ENCODE data around the gene MBOAT7.
"Not testable (repeated sequence)": the region's sequence is repeated elsewhere in the genome, so short reads cannot be mapped to it uniquely, and the experiment has no call there.

The MBOAT7 gene

DNA sequence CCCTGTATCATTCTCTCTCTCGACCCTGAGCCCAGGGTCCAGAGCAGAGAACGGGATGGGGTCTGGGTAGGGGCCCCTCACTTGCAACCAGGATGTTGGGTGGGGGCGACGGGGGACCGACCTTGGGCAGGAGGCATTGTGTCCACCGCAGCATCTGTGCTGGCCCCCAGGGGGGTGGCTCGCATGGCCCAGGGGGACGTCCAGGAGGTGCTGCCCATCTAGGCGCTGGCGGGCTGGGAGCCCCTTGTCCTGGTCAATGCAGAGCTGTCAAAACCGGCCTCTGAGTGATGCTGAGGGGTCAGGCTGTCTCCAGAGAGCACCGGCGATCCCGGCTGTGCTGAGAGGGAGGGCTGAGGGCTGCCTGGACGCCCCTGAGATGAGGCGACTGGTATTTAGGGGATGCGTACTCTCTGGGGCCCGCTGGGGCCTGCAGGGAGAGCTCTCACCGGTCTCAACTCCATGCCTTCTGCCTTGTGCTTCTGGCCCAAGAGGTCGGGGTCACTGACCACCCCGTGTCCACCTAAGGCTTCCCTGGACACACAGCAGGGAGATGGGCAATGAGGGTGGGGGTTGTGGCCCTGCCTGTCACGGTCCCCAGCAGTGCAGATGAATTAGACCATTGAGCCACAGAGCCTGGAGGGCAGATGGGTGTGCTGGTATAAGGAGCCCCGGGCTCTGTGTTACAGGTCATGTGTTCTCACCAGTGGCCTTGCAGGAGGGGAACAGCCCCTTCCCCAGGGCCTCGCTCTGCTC lies 19.9 kb upstream of the MBOAT7 start:
- no peak for DNase-seq

DNA sequence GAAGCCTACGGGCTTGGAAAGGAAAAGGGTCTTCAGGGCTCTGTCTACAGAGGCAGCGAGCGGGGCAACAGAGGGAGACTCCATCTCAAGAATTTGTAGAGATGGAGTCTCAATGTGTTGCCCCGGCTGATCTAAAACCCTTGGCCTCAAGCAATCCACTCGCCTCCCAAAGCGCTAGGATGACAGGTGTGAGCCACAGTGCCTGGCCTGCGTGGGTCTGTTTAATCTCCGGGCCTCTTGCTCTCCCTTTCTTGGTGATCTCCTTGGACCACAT lies 19.3 kb upstream of the MBOAT7 start:
- no peak for DNase-seq

DNA sequence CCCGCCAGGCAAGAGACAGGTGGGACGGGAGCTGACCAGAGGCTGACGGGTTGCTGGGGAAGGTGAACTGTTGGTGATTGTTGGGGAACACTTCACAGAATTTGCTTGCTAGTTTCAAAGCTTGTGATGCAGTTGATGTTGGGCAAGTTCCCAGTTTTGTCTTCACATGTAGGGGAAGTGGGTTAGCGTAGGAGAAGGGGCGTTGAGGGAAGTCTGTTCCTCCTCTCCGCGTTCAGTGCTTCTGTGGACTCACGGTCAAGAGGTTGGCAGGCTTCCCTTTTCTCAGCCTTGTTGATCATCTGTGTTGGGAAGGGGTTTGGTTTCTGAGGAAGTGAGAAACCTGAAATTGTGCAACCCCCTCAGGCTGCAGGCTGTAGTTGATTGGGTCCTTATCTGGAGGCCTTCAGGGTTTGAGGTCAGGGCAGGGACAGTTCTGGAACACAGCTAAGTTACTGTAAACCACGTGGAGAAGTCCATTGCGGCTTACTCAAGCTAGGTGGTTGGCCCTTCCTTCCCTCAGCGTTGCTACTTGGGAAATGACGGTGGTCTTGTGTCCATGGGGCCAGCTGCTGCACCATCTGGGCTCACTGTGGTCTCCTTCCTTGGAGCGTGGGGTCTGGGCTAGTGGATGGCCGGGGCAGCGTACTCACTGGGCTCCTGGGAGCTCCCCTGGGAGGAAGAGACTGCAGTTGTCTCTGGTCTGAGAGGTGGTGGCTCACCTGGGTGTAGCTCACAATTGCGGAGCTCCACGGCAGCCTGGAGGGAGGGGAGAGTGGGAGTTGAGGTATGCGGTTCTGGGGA lies 18.8 kb upstream of the MBOAT7 start:
- DNase-seq: peak; percentile 57 to 89

DNA sequence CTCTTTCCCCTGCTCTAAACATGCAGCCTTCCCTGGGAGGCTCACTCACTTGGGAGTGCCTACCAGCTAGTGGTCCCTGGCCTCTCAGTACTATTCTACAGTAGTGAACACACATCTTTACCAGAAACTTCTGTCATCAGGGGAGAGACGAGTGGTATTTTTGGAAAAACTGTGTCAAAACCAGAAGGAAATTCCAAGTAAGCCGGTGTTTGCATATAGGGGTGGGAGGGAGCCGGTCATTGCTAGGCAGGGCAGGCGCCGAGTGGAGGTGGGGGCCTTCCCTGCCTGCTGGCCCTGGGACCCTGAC lies 18.2 kb upstream of the MBOAT7 start:
- no peak for DNase-seq

DNA sequence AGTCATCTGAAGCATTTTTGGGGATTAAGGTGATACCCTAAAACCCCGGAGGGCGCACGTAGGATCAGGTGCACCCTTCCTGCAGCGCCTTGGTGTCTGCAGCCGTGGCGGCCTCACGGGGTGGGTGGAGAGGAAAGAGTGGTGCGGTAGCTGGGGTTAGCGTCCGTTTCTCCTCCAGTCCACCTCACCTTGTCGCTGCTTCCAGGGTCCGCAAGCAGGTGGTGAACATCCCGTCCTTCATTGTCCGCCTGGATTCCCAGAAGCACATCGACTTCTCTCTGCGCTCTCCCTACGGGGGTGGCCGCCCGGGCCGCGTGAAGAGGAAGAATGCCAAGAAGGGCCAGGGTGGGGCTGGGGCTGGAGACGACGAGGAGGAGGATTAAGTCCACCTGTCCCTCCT lies 17.8 kb upstream of the MBOAT7 start:
- DNase-seq: not testable (repeated sequence)

DNA sequence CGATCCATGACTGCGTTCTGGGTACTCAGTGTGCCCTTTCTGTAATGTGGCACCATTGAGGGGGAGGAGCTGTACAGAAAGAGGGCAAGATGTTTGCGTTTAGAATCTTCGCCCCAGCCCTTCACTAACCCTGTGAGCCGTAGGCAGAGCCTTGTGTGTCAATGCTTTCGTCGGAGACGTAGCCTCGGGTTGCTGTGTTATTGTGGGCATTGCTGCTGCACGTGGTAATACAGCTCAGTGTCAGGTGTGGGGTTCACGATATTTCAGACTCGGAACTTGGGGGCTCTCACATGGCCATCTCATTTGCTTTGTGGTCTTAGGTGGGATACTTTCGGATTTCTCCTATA lies 17.4 kb upstream of the MBOAT7 start:
- DNase-seq: no peak

DNA sequence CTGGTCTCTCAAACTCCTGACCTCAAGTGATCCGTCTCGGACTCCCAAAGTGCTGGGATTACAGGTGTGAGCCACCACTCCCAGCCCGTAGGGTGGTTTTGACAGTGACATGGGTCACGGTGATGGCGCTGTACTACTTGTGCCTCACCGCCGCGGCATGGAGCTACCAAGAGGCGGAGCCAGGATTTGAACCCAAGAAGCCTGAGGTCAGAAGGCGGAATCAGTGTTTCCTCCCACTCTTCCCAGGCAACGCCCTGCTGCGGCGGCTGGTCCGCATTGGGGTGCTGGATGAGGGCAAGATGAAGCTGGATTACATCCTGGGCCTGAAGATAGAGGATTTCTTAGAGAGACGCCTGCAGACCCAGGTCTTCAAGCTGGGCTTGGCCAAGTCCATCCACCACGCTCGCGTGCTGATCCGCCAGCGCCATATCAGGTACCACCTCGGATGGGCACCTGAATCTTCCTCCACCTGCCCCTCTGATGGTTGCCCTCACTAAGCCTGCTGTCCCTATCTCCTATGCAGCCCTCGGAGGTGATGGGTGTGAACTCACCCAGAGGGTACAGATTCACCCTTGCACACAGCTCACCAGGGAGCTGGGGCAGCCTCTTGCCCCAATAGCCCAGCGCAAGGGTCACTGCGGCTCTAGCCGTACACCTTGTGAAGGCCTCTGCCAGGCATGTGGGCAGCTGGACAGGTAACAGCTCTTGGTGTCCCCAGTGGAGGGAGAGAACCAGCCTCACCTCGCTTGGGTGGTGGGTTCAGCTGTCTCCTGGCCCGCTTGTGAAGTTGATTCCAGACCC lies 16.9 kb upstream of the MBOAT7 start:
- DNase-seq: no peak

DNA sequence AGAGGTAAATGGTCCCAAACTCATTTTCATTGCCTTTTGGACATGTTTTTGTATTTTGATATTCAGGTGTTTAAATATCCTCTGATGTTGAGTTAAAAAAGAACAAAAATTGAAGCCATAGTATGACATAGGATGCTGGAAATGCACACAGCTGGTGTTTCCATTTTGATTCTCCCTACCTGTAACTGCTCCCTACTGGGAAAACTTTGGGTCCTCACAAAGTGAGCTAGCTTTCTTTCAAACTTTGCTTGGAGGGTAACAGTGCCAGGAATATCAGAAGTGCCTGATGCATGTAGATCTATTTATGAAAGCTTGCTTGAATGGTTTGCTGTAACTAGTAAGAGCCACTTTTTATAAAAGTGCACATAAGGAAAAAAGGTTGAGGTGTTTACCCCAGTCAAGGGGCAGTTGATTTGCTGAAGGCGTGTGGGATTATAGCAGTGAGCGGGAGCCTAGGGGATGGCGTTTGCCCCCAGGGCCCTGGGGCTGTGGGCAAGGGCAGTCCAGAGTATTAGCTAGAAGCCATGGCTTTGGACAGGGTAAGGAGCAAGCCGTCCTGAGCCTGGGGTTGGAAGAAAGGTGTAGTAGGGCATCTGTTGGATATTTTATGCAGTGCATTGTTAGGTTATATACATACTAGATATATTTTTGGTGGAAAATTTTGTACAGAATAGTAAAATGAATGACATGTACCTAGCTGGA lies 15.5 kb upstream of the MBOAT7 start:
- DNase-seq: no peak

DNA sequence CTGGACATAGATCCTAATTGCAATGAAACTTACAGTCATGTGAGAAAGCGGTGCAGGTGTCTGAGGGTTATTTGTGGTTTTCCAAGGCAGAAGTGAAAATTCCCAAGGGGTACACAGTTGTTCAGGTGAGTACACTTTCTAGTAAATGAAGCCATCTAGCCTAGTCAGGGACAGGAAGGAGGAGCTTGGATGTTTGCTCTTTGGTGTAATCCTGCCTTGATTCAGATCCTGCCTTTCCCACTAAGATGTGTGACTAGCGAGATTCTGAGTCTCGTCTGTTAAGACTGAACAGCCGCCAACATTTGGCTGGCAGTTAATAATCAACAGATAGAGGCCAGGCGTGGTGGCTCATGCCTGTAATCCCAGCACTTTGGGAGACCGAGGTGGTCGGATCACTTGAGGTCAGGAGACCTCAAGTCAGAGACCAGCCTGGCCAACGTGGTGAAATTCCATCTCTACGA lies 13.8 kb upstream of the MBOAT7 start:
- no peak for DNase-seq

DNA sequence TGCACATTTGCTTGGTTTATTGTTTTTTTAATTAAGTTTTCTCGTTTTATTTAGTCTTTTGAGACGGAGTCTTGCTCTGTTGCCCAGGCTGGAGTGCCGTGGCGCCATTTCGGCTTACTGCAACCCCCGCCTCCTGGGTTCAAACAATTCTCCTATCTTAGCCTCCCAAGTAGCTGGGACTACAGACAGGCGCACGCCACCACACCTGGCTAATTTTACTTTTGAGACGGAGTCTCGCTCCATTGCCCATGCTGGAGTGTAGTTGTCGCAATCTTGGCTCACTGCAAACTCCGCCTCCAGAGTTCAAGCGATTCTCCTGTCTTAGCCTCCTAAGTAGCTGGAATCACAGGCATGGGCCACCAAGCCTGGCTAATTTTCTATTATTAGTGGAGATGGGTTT lies 12.6 kb upstream of the MBOAT7 start:
- no peak for DNase-seq

DNA sequence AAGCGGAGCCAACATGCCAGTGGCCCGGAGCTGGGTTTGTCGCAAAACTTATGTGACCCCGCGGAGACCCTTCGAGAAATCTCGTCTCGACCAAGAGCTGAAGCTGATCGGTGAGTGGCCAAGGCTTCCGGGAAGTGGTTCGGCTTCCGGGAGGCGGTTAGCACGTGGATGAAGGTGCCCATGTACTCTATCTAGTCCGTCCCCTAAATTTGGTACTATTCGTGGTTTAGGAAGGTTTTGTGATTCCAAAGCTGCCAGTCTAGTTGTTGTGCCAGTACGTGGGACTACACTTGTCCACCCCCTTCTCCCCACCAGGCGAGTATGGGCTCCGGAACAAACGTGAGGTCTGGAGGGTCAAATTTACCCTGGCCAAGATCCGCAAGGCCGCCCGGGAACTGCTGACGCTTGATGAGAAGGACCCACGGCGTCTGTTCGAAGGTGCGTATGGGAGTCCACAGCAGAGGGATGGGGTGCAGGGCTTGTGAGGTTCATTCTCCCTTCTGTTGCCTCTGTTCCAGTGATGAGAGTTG lies 11.9 kb upstream of the MBOAT7 start:
- DNase-seq: no peak

DNA sequence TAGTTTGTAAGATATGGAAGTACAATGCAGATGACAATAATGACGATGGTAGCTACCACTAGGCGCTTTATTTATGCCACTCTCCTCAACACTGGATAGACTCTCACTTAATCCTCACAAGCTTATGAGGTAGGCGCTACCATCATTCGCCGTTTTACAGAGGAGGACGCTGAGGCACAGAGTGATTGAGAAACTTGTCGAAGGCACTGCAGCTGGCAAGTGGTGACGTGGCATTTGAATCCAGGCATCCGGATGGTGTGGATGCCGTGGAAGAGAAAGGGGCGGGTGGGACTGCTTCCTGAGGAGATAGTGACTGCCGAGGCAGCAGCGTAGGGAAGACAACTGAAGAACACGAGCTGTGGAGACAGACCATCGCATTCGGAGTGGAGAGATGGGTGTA lies 10.0 kb upstream of the MBOAT7 start:
- DNase-seq: no peak

DNA sequence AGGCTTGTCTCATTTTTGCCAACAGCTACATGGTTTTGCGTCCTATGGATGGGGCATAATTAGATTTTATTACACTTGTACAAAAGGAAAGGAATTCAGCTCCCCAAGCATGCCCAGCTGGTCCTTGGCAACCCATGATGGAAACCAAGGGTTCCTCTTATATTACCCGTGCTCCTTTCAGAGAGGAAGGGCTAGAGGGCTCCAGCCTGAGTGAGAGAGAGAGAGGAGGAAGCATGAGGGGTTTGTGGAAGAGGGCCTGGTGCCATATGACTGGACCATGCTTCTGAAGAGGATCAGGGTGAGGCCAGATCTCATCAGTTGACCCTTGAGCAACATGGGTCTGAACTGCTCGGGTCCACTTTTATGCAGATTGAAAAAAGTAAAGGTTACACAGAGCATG lies 7.7 kb upstream of the MBOAT7 start:
- DNase-seq: no peak

DNA sequence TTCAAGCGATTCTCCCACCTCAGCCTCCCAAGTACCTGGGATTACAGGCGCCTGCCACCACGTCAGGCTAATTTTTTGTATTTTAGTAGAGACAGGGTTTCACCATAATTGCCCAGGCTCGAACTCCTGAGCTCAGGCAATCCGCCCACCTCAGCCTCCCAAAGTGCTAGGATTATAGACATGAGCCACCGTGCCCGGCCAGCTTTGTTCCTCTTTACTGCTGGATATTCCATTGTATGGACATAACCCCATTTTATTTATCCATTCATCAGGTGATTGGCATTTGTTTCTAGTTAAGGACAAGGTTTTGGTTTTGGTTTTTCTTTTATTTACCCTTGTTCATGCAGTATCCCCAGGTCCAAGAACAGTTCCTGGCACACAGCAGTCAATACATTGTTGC lies 7.2 kb upstream of the MBOAT7 start:
- DNase-seq: no peak

DNA sequence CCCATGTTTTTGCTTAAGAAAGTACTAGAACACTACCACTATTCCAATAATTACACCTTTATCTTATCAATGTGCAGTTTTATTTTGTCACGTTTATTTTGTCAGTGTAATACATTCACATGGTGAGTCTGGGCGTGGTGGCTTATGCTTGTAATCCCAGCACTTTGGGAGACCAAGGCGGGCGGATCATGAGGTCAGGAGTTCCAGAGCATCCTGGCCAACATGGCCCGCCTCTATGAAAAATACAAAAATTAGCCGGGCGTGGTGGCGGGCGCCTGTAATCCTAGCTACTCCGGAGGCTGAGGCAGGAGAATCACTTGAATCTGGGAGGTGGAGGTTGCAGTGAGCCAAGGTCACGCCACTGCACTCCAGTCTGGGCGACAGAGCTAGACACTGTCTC lies 5.1 kb upstream of the MBOAT7 start:
- not testable (repeated sequence) for DNase-seq

DNA sequence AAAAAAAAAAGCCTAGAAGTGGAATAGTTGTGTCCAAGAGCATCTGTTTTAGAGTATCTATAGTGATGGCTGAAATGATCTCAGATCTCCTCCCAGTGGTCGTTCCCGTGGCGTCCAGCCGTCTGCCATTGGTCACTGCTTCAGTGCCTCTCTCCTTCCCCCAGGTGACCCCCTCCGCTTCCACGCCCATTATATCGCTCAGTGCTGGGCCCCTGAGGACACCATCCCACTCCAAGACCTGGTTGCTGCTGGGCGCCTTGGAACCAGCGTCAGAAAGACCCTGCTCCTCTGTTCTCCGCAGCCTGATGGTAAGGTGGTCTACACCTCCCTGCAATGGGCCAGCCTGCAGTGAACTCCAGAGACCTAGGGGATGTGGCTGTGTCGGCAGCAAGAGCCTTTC lies 3.6 kb upstream of the MBOAT7 start:
- DNase-seq: no peak

DNA sequence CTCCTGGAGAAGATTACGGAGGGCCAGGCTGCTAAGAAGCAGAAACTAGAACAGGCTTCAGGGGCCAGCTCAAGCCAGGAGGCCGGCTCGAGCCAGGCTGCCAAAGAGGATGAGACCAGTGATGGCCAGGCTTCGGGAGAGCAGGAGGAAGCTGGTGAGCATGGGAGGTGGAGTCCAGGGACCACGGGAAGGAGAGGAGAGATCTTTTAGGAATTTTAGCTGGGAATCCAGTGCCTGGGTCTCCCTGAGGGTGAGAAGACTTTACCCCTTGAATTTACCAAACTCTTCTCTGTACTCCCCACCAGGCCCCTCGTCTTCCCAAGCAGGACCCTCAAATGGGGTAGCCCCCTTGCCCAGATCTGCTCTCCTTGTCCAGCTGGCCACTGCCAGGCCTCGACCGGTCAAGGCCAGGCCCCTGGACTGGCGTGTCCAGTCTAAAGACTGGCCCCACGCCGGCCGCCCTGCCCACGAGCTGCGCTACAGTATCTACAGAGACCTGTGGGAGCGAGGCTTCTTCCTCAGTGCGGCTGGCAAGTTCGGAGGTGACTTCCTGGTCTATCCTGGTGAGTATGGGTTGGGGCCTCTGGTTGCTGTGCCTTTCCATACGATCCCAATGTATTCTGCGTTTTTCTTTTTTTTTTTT lies 2.6 kb upstream of the MBOAT7 start:
- no peak for DNase-seq

DNA sequence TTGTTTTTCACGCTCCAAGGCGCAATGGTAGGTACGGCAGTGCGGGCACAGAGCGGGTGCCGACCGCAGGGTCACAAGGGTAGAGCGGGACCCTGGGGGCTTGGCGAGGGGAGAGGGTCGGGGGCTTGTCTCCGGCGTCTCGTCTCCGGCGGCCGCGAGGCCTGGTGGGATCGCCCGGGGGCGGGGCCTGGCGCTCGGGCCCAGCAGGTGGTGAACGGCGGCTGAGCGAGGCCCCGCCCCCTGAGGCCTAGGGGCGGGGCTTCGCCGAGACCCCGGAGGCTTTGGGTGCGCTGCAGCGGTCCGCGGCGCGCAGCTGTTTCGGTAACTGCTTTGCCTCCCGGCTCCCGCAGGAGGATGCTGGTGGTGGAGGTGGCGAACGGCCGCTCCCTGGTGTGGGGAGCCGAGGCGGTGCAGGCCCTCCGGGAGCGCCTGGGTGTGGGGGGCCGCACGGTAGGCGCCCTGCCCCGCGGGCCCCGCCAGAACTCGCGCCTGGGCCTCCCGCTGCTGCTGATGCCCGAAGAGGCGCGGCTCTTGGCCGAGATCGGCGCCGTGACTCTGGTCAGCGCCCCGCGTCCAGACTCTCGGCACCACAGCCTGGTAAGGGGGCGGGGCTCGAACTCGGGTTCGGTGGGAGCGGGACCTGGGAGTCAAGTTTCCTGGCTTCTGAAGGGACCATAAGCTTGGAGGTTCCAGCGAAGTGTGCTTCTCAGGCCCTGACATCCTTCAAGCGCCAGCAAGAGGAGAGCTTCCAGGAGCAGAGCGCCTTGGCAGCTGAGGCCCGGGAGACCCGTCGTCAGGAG lies 1.8 kb upstream of the MBOAT7 start, which contains the start of gene TSEN34:
TSEN34 (plus strand) TSS at position 298 of the 800 bp plus-strand sequence; CDS start at position 355, 57 bp downstream.
- DNase-seq: no peak

DNA sequence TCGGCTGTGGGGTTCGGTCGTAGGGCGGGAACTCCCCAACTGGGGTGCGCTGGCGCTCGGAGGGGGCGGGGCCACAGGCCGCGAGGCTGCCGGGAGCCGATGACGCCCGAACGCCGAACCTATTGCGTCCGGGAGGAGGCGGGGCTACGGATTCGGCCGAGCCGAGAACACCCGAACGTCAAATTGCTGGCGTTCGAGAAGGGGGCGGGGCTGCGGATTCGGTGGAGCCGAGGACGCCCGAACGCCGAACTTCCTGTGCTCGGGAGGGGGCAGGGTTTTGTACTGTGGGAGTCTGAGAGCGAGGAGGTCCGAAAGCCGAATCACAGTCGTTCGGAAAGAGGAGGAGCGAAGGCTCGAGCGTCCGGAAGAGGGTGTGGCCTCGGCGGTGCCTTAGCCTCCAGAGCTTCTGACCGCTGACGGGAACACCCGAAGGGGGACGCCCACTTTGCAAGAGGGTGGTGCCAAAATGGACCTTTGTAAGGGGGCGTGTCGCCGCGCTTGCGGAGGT lies 1.2 kb upstream of the MBOAT7 start:
- DNase-seq: peak; percentile 100

DNA sequence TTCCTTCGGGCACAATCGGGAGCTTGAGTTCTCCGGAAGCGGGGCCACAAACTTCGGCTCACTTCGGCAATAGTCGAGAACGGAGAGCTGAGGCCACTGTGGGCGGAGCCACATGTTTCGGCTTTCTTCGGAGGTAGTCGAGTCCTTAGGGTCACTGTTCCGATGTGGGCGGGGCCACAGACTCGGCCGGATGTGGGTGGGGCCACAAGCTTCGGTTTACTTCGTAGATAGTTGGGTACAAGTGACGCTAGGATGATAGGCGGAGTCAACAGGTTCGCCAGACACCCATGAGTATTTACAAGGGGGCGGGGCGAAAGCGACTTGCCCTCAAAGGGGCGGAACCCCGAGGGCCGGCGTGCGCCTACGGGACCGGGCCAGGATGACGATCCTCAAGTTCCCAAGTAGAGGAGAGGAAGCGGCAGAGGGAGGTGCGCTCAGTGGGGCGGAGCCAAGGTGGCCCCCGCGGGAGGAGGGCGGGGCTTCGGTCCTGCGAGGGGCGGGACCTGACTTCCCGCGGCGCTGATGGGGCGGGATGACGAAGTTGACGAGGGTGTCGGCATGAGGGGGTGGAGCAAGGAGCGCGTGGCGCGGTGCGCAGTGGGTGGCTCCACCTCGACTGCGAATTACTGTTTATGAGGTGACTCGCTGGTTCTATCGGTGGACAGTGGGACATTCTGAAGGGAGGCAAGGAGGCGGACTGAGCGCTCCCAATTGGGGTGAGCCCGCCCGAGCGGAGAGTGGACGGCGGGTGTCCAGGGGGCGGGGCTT lies 539 bp upstream of the MBOAT7 start:
- peak; percentile 100 for DNase-seq

Data from CD4-positive, alpha-beta T cell treated with Interleukin-4 for 1 hour (primary cell).